Measurements from ENCODE around the gene FHDC1.

Gene FHDC1

GRCh38 chr4:152976212-152976761 lies 40.2 kb downstream of the FHDC1 start:
- no peak for DNase-seq (ENCODE audit: low spot score)
- FAIRE-seq = no peak

GRCh38 chr4:152979731-152980330 lies 43.7 kb downstream of the FHDC1 start:
- DNase-seq (ENCODE audit: low spot score) (no peak), FAIRE-seq (no peak)

- FAIRE-seq (no peak), DNase-seq (ENCODE audit: low spot score) (peak; percentile 71)
Measured at GRCh38 chr4:152981278-152981677, 45.2 kb downstream of the FHDC1 start.

- DNase-seq (ENCODE audit: low spot score) (peak; percentile 35), FAIRE-seq (no peak)
Measured at GRCh38 chr4:152981842-152982241, 45.7 kb downstream of the FHDC1 start.

- FAIRE-seq (no peak), DNase-seq (ENCODE audit: low spot score) (peak; percentile 65)
Measured at GRCh38 chr4:152983221-152983620, 47.1 kb downstream of the FHDC1 start.

- peak; percentile 45 for DNase-seq (ENCODE audit: low spot score)
- FAIRE-seq = no peak
Measured at GRCh38 chr4:152983774-152984411, 47.8 kb downstream of the FHDC1 start.

- no peak for DNase-seq (ENCODE audit: low spot score)
- FAIRE-seq = no peak
Measured at GRCh38 chr4:152988721-152989553, 52.8 kb downstream of the FHDC1 start.

- FAIRE-seq (no peak), DNase-seq (ENCODE audit: low spot score) (no peak)
Measured at GRCh38 chr4:152989554-152989970, 53.4 kb downstream of the FHDC1 start.

- DNase-seq (ENCODE audit: low spot score) (no peak), FAIRE-seq (no peak)
Measured at GRCh38 chr4:152990471-152991131, 54.5 kb downstream of the FHDC1 start.

GRCh38 chr4:152991398-152991797 lies 55.3 kb downstream of the FHDC1 start:
- DNase-seq (ENCODE audit: low spot score) (no peak), FAIRE-seq (no peak)

GRCh38 chr4:152992027-152992426 lies 55.9 kb downstream of the FHDC1 start:
- no peak for FAIRE-seq
- no peak for DNase-seq (ENCODE audit: low spot score)

GRCh38 chr4:152992466-152992865 lies 56.3 kb downstream of the FHDC1 start:
- FAIRE-seq (no peak), DNase-seq (ENCODE audit: low spot score) (no peak)

- DNase-seq (ENCODE audit: low spot score) (no peak), FAIRE-seq (no peak)
Measured at GRCh38 chr4:152994038-152994437, 57.9 kb downstream of the FHDC1 start.

GRCh38 chr4:152996111-152996571 lies 60.0 kb downstream of the FHDC1 start:
- FAIRE-seq (no peak), DNase-seq (ENCODE audit: low spot score) (no peak)

- no peak for FAIRE-seq
Measured at GRCh38 chr4:152996672-152997071, 60.5 kb downstream of the FHDC1 start.

GRCh38 chr4:152997288-152997687 lies 61.2 kb downstream of the FHDC1 start:
- FAIRE-seq = no peak
- no peak for DNase-seq (ENCODE audit: low spot score)

More at GRCh38 chr4:152996672-152997071, 60.5 kb downstream of the FHDC1 start:
- no peak for DNase-seq (ENCODE audit: low spot score)

- no peak for DNase-seq (ENCODE audit: low spot score)
- FAIRE-seq = no peak
Measured at GRCh38 chr4:152997771-152998487, 61.8 kb downstream of the FHDC1 start.

GRCh38 chr4:152998861-152999260 lies 62.7 kb downstream of the FHDC1 start:
- DNase-seq (ENCODE audit: low spot score) (no peak), FAIRE-seq (no peak)

- DNase-seq (ENCODE audit: low spot score) = no peak
- FAIRE-seq = no peak
Measured at GRCh38 chr4:152999346-153000075, 63.4 kb downstream of the FHDC1 start.

GRCh38 chr4:153000076-153000420 lies 63.9 kb downstream of the FHDC1 start:
- FAIRE-seq (no peak), DNase-seq (ENCODE audit: low spot score) (no peak)
